Motor neuron (in vitro differentiated cells): ENCODE results near the gene UBE2K. TPM values are rescaled to one million over a fixed set of nuclear protein-coding genes. Genes with fewer than 3 reads are reported as not detected.
"Not testable (repeated sequence)": the region's sequence is repeated elsewhere in the genome, so short reads cannot be mapped to it uniquely, and the experiment has no call there.

Source experiments
- ATAC-seq, 8 experiments: fragments of 200-7000 bp; cut with Tn5 transposase; replicated peaks in 6 of 8; 2 replicates each; pipeline ENCODE4 v1.8.0; 2021; ENCODE audit warnings: mild to moderate bottlenecking in 8 of 8, moderate library complexity in 8 of 8
- H3K27ac ChIP-seq, 2 donors: fragments of 250-450 bp; sonication (Bioruptor Pico); 2 replicates each; pipeline ENCODE4 v1.9.0; 2021; ENCODE audit warnings: antibody characterized with exemption in 2 of 2, mild to moderate bottlenecking in 2 of 2, moderate library complexity in 1 of 2
- H3K4me1 ChIP-seq, 2 donors: fragments of 250-450 bp; sonication (Bioruptor Pico); replicated peaks in 1 of 2; 2 replicates each; pipeline ENCODE4 v1.6.1; 2021; ENCODE audit warnings: antibody characterized with exemption in 2 of 2, mild to moderate bottlenecking in 2 of 2, moderate library complexity in 1 of 2
- H3K4me3 ChIP-seq, 5 donors: fragments of 250-450 bp; sonication (Bioruptor Pico); 2 replicates each; pipeline ENCODE4 v1.9.0; 2021; ENCODE audit warnings: antibody characterized with exemption in 5 of 5, mild to moderate bottlenecking in 5 of 5, moderate library complexity in 4 of 5
- WGBS, 10 experiments: fragments of 450-650 bp; shearing (Covaris generic); methylation state at CpG; one replicate each; pipeline ENCODE4 v1.0.0; 2022; 5-methylcytosine and 5-hydroxymethylcytosine counted together
- in situ Hi-C, 9 experiments: fragments of 400-800 bp; cut with MboI; loops; one replicate each; pipeline ENCODE4 v1.15.0; 2021; ENCODE audit warnings: low sequenced_read_pairs in 9 of 9, low pct_unique_long_range_greater_than_20kb in 2 of 9; ENCODE audit not compliant: unreplicated experiment in 9 of 9
- total RNA-seq, 8 experiments: library from RNA; unstranded; fragments of 300-600 nt; gene quantifications; 2 replicates each; pipeline versions ENCODE4 v1.2.3 to v1.2.4, GENCODE V29; 2022

The UBE2K gene
- total RNA-seq, 8 experiments from 2014 or later = 26.2 to 69.4 (median 37.4) TPM

GRCh38 chr4:39664828-39665731 lies 32.9 kb upstream of the UBE2K start:
- Histone ChIP-seq H3K27ac (no peak overlapping the region), H3K4me1 (peaks cover 6 to 9% of the 10 kb centered on the region in 2 donors), H3K4me3 (no peak overlapping the region)
- in situ Hi-C loops = no loop called here
- 13 to 67% (median 60%) methylated on average over 1 to 3 of the region's 3 CpGs for WGBS, 10 experiments
- ATAC-seq = peak in 4 of 8 experiments; percentile 31 to 82 (median 58)

- no peak overlapping the region for H3K4me3 ChIP-seq
- H3K4me1 ChIP-seq = peaks cover 6 to 9% of the 10 kb centered on the region in 2 donors
- no peak for ATAC-seq
- in situ Hi-C loops = no loop called here
- 0 to 83% (median 43%) methylated on average over 1 of the region's 1 CpG; no CpG with 5 or more reads in 3 of the 10 experiments for WGBS, 10 experiments
- no peak overlapping the region for H3K27ac ChIP-seq
Observed at GRCh38 chr4:39667706-39668105, 30.2 kb upstream of the UBE2K start.

GRCh38 chr4:39668887-39669286 lies 29.0 kb upstream of the UBE2K start:
- in situ Hi-C loops = no loop called here
- H3K4me1 ChIP-seq = peaks cover 6 to 9% of the 10 kb centered on the region in 2 donors
- 34 to 100% (median 78%) methylated on average over 1 to 2 of the region's 2 CpGs for WGBS, 10 experiments
- H3K27ac ChIP-seq = no peak overlapping the region
- H3K4me3 ChIP-seq = no peak overlapping the region
- ATAC-seq = no peak

GRCh38 chr4:39670296-39670695 lies 27.6 kb upstream of the UBE2K start:
- in situ Hi-C loops, H3K4me3 ChIP-seq, H3K4me1 ChIP-seq, H3K27ac ChIP-seq, ATAC-seq: not testable (repeated sequence)
- no CpG with 5 or more reads among the region's 1 CpG for WGBS, 10 experiments

- WGBS, 10 experiments = 71 to 98% (median 96%) methylated on average over 3 to 10 of the region's 10 CpGs; no CpG with 5 or more reads in 1 of the 10 experiments
- H3K4me3 ChIP-seq, H3K27ac ChIP-seq, ATAC-seq, H3K4me1 ChIP-seq, in situ Hi-C loops: not testable (repeated sequence)
Observed at GRCh38 chr4:39675681-39676080, 22.3 kb upstream of the UBE2K start.

GRCh38 chr4:39681003-39681402 lies 16.9 kb upstream of the UBE2K start:
- ATAC-seq, H3K4me3 ChIP-seq, H3K27ac ChIP-seq, H3K4me1 ChIP-seq, in situ Hi-C loops: not testable (repeated sequence)
- WGBS, 10 experiments = 67 to 83% (median 82%) methylated on average over 1 of the region's 2 CpGs; no CpG with 5 or more reads in 6 of the 10 experiments

- ATAC-seq = no peak
- H3K27ac ChIP-seq = no peak overlapping the region
- H3K4me1 ChIP-seq = no peaks in the 10 kb centered on the region
- in situ Hi-C loops = no loop called here
- no peak overlapping the region for H3K4me3 ChIP-seq
- 0 to 92% (median 79%) methylated on average over 1 to 2 of the region's 2 CpGs; no CpG with 5 or more reads in 2 of the 10 experiments for WGBS, 10 experiments
Observed at GRCh38 chr4:39682138-39682537, 15.8 kb upstream of the UBE2K start.

GRCh38 chr4:39685990-39686389 lies 11.9 kb upstream of the UBE2K start:
- Histone ChIP-seq H3K27ac (no peak overlapping the region), H3K4me3 (no peak overlapping the region), H3K4me1 (no peaks in the 10 kb centered on the region)
- no peak for ATAC-seq
- whole genome bisulfite sequencing, 10 experiments = 0% methylated on average over 1 of the region's 1 CpG; no CpG with 5 or more reads in 1 of the 10 experiments
- in situ Hi-C loops = no loop called here

GRCh38 chr4:39687014-39687413 lies 10.9 kb upstream of the UBE2K start:
- in situ Hi-C loops = no loop called here
- Histone ChIP-seq H3K4me1 (no peaks in the 10 kb centered on the region), H3K27ac (no peak overlapping the region), H3K4me3 (no peak overlapping the region)
- ATAC-seq = peak in 2 of 8 experiments; percentile 63 to 72

- H3K4me1 ChIP-seq = no peaks in the 10 kb centered on the region
- H3K27ac ChIP-seq = no peak overlapping the region
- no peak for ATAC-seq
- in situ Hi-C loops = no loop called here
- WGBS, 10 experiments = 47 to 100% (median 86%) methylated on average over 1 to 7 of the region's 7 CpGs; no CpG with 5 or more reads in 5 of the 10 experiments
- H3K4me3 ChIP-seq = no peak overlapping the region
Observed at GRCh38 chr4:39689970-39690369, 8.0 kb upstream of the UBE2K start.

- in situ Hi-C loops = no loop called here
- WGBS, 10 experiments = 0 to 3% (median 0%) methylated on average over 1 to 6 of the region's 21 CpGs; no CpG with 5 or more reads in 6 of the 10 experiments
- H3K4me3 ChIP-seq = peak overlapping the region; percentile 61 to 85 (median 70)
- peak; percentile 16 to 72 (median 62) for ATAC-seq
- peak overlapping the region; percentile 93 to 96 for H3K27ac ChIP-seq
- peaks cover 6 to 18% of the 10 kb centered on the region in 2 donors for H3K4me1 ChIP-seq
Observed at GRCh38 chr4:39698424-39699009, 581 bp downstream of the UBE2K start.

GRCh38 chr4:39699687-39700409 lies 1.9 kb downstream of the UBE2K start:
- in situ Hi-C loops = no loop called here
- Histone ChIP-seq H3K4me1 (peaks cover 6 to 18% of the 10 kb centered on the region in 2 donors), H3K27ac (no peak overlapping the region), H3K4me3 (peak overlapping the region; percentile 61 to 85 (median 70))
- ATAC-seq = no peak
- 0 to 35% (median 7%) methylated on average over 1 to 4 of the region's 4 CpGs; no CpG with 5 or more reads in 1 of the 10 experiments for WGBS, 10 experiments

- WGBS, 10 experiments = 10 to 74% (median 34%) methylated on average over 1 to 3 of the region's 3 CpGs; no CpG with 5 or more reads in 1 of the 10 experiments
- Histone ChIP-seq H3K4me1 (peaks cover 6 to 18% of the 10 kb centered on the region in 2 donors), H3K4me3 (peak overlapping the region; percentile 4 to 85 (median 65)), H3K27ac (no peak overlapping the region)
- in situ Hi-C loops = no loop called here
- no peak for ATAC-seq
Observed at GRCh38 chr4:39700554-39700953, 2.6 kb downstream of the UBE2K start.
